Measurements from ENCODE around the gene GPX7. TPM values are rescaled to one million over a fixed set of nuclear protein-coding genes. Genes with fewer than 3 reads are reported as not detected.

Gene GPX7
- total RNA-seq, 2 donors from 2014 or later, result 7.6 to 12.4 TPM

DNA sequence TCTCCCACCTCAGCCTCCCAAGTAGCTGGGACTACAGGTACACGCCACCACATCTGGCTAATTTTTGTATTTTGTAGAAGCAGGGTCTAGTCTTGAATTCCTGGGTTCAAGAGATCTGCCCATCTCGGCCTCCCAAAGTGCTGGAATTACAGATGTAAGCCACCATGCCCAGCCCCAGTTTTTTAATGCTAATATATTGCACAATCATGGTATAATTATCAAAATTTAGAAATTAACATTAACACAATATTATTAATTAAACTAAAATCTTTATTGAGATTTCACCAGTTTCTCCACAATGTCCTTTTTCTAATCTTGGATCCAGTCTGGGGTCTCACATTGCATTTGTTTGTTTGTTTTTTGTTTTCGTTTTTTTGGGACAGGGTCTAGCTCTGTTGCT, 21.9 kb upstream of the GPX7 start:
- intact Hi-C loops (cut with DNase I), result no loop called here
- ATAC-seq, result no peak
- DNase-seq, result no peak

DNA sequence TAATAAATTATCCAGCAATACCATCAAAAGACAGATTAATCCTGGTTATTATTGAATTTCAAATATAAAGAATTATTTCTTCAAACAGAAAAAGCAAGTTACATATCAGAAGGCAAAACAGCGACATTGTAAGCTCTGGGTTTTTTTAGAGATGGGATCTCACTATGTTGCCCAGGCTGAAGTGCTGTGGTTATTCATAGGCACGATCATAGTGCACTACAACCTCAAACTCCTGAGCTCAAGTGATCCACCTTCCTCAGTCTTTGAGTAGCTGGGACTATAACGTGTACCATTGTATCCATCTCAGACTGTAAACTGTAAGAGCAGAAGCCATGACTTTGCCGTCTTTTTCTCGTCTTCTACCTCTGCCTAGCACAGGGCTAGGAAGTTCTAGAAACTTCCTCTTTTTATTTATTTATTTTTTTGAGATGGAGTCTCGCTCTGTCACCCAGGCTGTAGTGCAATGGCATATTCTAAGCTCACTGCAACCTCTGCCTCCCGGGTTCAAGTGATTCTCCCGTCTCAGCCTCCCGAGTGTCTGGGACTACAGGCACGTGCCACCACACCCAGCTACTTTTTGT, 20.0 kb upstream of the GPX7 start:
- ATAC-seq, result no peak
- intact Hi-C loops (cut with DNase I), result no loop called here
- DNase-seq, result no peak

DNA sequence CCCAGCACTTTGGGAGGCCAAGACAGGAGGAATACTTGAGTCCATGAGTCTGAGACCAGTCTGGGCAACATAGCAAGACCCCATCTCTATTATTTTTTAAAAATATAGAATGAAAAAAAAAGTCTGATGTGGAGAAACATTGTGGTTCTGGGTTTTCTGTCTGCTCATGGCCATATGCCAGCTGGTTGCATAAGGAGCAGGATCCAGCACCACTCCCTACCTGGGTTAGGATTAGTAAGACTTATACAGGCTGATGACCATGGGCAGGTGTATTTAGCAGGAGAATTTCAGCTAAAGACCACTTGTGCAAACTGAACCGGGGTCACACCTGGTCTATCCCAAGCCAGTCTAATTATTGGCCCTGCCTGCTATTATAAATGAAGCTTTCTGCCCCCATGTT, 16.7 kb upstream of the GPX7 start:
- ATAC-seq, result no peak
- intact Hi-C loops (cut with DNase I), result no loop called here
- DNase-seq, result no peak

DNA sequence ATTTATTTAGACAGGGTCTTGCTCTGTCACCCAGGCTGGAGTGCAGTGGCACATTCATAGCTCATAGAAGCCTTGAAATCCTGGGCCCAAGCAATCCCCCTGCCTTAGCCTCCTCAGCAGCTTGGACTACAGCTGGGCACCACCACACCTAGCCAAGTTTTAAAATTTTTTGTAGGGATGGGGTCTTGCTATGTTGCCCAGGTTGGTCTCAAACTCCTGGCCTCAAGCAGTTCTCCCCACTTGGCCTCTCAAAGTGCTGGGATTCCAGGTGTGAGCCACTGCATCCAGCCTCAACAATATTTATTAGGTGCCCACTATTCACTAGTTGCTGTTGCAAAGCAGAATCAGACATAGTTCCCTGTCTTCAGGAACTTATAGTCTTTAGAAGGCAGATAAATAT, 14.1 kb upstream of the GPX7 start:
- DNase-seq (no peak), ATAC-seq (no peak)
- intact Hi-C loops (cut with DNase I), result no loop called here

DNA sequence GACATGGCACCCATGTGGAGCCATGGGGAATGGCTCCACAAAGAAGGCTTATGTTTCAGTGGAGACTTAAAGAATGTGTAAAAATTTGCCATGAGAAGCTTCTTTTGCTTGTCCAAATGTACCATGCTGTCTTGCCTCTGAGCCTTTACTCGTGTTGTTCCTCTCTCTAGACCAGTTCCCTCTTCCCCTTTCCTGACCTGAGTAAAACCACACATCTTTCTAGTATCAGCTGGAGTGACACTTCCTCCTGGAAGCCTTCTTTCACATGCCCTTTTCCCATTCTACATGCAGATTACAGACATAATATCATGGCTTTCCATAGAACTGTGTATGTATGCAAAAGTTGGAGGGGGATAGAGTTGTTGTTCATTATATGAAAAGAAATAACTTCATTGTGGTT, 13.6 kb upstream of the GPX7 start:
- intact Hi-C loops (cut with DNase I), result no loop called here
- ATAC-seq (no peak), DNase-seq (no peak)

DNA sequence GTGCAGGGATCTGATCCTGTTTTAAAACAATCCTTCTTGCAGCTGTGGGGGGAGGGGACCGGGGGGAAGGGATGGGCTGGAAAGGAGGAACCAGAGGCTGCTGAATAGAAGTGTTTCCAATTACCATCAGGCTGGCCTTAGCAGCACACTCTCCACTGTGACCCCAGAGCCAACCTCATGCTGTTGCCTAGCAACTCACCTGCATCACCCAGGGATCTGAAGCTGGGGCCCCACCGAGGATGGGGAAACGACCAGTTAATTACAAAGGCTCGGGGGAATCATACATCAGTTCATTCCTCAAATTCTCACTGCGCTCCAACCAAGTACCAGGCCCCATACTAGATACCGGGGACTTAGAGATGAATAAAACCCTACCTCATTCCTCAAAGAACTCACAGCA, 11.9 kb upstream of the GPX7 start:
- ATAC-seq (no peak), DNase-seq (no peak)
- intact Hi-C loops (cut with DNase I), result no loop called here

DNA sequence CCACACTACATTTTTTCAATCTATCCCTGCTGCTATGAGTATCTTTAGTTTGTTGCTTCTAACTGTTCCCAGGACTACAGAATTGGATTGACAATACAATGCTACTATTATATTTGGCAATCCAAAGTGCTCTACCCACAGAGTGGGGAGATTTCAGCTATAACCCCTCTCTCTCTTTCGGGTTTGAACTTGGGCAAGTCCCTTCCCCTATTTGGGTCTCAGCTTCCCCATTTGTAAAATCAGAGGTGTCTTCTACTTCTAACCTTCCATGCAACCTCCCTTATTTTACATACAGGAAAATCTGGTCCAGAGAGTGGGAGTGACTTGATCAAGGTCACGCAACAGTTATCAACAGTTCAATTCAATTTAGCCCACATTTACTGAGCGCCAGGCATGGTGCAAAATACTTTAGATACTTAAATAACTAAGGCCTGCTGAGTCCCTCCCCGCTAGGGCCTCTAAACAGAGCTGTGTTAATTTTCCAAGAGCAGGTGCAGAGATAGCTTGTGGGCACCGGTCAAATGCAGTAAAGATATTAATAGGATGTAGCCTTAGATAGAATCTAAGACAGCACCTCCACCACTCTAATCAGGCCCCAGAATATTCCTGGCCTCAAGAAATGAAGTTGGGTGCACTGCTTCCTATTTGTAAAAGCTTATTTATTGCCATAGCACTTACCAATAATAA, 9.4 kb upstream of the GPX7 start:
- DNase-seq (no peak), ATAC-seq (no peak)
- intact Hi-C loops (cut with DNase I), result no loop called here

DNA sequence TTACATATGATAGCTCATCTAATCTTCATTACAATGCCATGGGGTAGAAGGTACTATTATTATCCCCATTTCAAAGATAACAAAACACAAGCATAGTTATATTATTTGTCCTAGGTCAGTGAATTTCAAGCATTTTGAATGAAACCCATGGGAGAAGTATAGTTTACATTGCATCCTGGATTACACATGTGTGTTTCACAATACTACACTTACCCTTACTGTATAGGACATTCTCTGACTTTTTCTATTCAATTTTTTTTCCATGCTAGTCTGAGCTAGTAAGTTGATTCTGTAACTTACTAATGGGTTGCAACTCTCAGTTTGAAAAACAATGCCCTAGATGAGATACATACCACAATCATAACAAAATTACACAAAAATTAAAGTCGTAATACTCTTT, 8.7 kb upstream of the GPX7 start:
- no peak for ATAC-seq
- intact Hi-C loops (cut with DNase I), result no loop called here
- no peak for DNase-seq

DNA sequence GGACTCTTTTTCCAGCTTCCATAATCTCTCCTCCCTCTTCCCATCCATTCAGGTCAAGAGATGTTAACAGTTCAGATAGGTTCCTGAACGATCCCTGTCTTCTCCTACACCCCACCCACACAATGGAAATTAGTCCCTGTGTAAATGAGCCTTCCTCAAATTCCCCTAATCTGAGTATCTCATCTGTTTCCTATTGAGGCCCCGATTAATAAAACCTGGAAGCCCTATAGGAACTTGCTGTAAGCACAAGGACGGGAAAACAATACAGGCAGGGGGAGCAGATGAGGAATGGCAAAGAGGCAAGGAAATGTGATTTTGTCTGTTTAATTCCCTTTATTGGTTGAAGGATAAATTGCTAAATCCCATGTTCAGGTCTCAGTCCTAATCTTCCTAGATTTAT, 7.1 kb upstream of the GPX7 start:
- ATAC-seq (no peak), DNase-seq (no peak)
- intact Hi-C loops (cut with DNase I), result no loop called here

DNA sequence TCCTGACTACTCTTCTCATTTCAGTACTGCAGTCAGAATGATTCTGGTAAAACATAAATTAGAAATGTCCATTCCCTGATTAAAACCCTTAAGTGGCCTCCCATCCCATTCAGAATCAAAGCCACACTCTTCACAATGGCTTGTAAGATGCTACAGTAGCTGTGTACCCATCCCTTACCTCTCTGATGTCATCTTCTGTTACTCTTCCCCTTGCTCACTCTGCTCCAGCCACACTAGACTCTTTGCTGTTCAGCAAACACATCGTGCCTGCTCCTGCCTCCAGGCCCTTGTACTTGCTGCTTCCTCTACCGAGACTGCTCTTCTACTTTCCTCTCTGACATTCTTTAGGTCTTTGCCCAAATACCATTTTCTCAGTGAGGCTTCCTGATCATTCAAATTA, 4.3 kb upstream of the GPX7 start:
- intact Hi-C loops (cut with DNase I), result no loop called here
- DNase-seq, result no peak
- no peak for ATAC-seq

DNA sequence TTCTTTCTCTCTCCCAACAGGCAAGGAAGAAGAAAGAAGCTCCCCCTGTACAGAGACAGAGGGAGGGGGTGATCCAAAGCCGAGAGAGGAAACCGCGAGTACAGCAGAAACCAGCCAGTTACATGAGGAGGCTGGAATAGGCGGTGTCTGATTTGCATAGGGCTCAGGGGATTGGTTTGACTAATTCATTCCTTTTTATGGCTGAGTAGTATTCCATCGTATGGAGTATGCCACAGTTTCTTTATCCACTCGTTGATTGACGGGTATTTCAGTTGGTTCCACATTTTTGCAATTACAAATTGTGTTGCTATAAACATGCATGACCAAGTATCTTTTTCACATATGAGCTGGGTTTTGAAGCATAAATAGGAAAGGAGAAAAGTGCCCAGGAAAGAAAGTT, 3.4 kb upstream of the GPX7 start:
- ATAC-seq (no peak), DNase-seq (no peak)
- intact Hi-C loops (cut with DNase I), result no loop called here

DNA sequence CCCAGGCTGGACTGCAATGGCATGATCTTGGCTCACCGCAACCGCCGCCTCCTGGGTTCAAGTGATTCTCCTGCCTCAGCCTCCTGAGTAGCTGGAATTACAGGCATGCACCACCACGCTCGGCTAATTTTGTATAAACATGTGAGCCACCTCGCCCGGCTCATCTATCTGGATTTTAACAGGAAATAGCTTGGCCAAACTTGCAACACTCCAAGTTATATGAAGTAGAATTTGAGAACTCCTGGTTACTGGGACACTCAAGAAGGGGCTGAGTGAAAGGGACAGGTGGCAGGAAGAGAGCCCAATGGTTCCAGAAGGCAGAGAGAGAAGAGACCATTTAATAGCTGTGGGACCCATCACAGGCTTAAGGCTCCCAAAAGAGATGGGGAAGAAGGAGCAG, 2.9 kb upstream of the GPX7 start:
- intact Hi-C loops (cut with DNase I), result no loop called here
- ATAC-seq, result no peak
- no peak for DNase-seq

DNA sequence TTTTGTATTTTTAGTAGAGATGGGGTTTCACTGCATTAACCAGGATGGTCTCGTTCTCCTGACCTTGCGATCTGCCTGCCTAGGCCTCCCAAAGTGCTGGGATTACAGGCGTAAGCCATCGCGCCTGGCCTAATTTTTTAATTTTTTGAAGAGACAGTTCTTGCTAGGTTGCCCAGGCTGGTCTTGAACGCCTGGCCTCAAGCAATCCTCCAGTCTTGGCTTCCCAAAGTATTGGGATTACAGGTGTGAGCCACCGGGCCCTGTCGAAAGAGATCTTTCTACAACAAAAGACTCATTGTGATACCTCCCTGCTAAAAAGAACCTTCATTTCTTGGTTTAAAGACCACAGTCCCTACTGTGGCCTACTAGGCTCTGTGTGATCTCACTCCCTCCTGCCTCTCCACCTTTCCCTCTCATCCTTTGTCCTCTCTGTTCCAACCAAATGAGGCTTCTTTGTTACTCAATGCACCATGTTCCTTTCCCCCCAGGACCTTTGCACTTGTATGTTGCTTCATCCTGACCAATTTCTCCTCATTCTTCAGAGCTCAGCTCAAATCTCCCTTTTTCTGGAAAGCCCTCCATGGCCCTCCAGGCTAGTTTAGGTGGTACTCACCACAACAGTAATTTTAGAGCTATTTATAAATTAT, 1.5 kb upstream of the GPX7 start:
- intact Hi-C loops (cut with DNase I), result loop anchor here in 1 of 2 donors (5.0 kb wide), 1 partner anchor 48 kb away; the partner anchor contains the start of gene TUT4
- ATAC-seq, result no peak
- no peak for DNase-seq

DNA sequence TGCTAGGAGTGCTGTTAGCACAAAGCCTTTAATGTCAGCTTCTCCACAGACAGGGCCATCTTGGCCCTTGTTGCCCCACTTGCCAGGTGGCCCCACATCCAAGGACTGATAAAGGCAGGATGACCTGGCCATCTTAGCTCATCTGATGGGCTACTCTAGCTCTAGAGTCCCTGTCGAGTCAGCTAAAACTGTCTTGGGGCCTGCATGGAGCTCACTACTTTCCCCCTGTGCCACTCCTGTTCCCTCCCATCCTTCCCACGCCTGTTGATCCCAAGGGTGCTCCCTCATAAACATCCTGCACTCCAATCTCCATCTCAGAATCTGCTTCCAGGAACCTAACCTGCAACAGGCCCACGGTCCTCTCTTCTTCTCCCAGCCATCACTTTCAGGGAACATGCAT, 652 bp upstream of the GPX7 start:
- DNase-seq, result no peak
- intact Hi-C loops (cut with DNase I), result loop anchor here in 1 of 2 donors (5.0 kb wide), 1 partner anchor 49 kb away; the partner anchor contains the start of gene TUT4
- no peak for ATAC-seq

DNA sequence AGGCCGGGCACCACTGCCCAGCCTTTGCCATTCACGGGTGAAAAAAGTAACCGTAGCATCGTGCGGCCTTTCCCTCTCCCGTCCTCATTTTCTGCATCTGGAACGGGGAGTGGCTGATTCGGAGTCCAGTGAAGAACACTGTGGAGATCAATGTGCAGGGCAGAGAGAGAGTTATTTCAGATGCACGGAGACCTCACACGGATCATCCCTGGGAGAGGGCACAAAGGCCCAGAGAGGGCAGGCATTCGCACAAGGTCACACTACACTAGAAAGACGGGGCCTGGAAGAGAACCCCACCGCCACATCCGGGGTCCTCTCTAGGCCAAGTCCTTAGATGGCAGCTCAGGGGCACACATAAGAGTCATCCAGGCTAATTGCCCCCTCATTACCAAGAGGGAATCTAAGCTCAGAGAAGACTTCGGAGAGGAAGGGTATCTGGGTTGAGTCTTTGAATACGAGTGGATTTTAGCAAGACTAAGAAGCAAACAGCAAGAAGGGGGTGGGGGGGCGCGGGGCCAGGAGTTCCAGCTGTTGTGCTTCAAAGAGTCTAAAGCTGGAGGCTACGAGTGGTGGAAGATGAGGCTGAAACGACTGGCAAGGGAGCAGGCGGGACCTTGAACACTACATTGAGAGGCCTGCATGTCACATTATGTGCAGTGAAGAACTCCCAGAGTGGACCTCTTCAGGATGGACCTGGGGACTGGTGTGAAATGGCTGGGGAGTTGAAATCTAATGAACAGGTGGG, 857 bp downstream of the GPX7 start:
- intact Hi-C loops (cut with DNase I), result loop anchor here in 1 of 2 donors (5.0 kb wide), 1 partner anchor 51 kb away; the partner anchor contains the start of gene TUT4
- peak; percentile 16 to 25 for ATAC-seq
- DNase-seq, result no peak

DNA sequence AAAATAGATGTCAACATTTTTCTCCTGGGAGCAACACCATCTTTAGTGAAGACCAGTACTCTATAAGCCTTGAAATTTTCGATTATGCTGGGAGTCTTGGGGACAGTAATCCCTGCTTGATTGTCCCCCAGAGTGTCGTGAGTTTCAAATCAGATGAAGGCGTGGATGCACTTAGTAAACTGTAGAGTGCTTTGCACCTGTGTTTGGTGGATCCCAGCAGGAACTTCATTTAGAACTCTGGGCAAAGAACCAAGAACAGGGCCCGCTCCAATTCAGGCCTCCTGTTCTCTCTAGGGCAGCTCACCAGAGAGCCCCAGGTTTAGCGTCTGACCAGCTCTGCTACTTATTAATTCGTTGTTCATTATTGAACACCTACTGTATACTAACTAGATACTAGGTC, 1.5 kb downstream of the GPX7 start:
- ATAC-seq (no peak), DNase-seq (no peak)
- intact Hi-C loops (cut with DNase I), result loop anchor here in 1 of 2 donors (5.0 kb wide), 1 partner anchor 51 kb away; the partner anchor contains the start of gene TUT4

DNA sequence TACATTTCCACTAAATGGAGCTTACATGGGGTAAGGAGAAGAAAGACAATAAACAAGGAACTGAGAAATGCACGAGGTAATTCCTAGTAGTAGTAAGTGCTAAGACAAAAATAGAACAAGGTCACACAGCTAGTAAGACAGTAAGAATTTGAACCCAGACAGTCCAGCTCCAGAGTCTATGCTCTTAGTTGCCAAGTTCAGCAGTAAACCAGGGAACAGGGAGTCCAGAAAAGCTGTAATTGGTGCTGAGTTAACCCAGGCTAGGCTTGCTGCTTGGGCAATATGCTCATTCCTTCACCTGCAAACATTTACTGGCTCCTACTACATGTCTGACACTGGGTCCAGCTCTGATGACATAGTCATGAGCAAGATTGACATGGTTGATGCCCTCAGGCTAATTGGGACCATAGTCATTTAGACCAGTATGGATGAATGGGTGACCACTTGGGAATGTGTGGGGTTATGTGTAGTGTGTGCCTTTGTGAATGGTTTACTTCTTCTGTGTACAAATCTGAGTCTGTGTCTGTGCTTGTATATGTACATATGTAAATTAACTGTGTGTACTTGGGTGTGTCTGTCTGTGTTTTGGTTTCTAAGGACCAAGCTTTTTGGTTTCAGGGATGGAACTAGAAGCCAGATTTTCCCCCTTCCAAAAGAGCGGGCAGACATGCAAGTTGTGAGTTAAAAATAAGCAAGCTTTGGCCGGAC, 2.0 kb downstream of the GPX7 start:
- ATAC-seq (no peak), DNase-seq (no peak)
- intact Hi-C loops (cut with DNase I), result loop anchor here in 1 of 2 donors (5.0 kb wide), 1 partner anchor 52 kb away; the partner anchor contains the start of gene TUT4

DNA sequence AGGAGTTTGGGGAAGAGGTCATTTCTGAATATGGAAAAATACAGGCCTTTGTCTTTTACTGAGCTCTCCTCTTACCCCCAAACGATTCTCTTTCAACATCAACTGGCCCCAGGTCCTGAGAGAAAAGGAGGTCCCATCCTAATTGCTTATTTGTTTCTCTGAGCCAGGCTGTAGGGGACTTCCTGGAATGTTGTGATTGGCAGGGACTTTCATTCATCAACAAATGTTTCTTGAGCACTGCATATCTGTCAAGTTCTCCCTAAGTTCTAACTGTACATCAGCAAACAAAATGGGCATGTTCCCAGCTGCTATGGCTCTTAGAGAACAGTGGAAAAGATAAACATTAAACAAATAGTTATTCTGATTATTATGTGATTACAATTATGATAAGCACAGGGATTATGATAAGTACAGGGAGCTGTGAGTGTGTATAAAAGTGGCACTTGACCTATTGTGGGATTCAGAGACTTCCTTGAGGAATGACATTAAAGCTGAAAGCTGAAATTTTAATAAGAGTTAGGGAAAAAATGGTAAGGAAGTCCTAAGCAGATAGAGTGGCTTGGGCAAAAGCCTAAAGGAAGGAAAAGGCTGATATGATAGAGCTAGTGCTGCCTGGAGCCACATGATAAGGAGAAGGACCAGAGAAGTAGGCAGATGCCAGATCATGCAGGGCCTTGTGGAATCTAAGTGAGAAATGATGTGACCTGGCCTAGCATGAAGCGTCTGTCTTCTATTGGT, 11.6 kb downstream of the GPX7 start:
- no peak for DNase-seq
- intact Hi-C loops (cut with DNase I), result no loop called here
- peak in 1 of 2 donors; percentile 54 for ATAC-seq

DNA sequence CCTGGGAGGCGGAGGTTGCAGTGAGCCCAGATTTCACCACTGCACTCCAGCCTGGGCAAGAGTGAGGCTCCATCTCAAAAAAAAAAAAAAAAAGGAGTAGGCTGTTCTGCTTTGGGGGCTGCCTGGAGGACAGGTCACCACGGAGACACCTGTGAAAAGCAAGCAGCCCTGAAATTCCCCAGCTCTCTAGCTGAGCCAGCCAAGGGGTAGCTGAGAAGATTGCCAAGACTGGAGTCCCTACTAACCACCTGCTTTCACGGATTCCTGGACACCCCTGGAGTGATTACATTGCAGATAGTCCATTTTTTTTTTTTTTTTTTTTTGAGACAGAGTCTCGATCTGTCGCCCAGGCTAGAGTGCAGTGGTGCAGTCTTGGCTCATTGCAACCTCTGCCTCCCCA, 12.5 kb downstream of the GPX7 start:
- intact Hi-C loops (cut with DNase I), result no loop called here
- no peak for ATAC-seq
- no peak for DNase-seq
